NCI-H146 (cell line): ENCODE data around the gene AGRN.

ENCODE experiments used
- DNase-seq: peaks from one replicate; lab custom pipeline; 2025; lab: John Stamatoyannopoulos, UW

Gene AGRN

GRCh38 chr1:1082239-1082775, 62.4 kb downstream of the AGRN start:
- DNase-seq, result no peak

DNA sequence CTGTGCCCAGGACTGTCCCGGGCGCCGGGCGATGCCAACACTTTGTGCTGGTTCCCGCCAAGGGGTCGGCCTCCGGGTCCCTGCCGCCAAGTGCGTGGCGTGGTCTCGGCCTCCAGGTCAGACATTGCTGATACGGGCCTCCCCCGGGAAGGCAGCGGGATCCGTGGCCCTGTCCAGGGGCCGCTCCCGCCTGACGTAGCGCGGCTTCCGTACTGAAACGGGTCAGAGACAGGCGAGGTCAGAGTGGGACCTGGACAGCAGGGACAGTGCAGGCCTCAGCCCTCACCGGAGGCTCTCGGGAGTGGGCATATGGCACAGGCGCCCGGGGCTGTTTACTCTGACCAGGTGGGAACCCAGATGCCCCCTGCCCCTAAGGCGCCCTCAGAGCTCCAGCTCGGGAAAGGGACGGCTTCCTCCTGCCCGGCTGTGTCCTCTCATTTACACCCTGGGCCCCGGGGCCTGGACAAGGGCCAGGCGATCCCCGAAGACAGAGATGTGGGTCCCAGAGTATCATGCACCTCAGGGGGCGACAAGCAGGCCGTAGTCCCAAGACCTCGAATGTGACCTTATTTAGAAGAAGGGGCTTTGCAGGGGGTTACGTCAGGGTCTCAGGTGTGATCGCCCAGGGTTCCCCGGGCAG, 63.0 kb downstream of the AGRN start:
- no peak for DNase-seq

- DNase-seq, result no peak
Observed at GRCh38 chr1:1083416-1084371, 63.8 kb downstream of the AGRN start.

- no peak for DNase-seq
Observed at GRCh38 chr1:1084372-1085170, 64.7 kb downstream of the AGRN start.

- DNase-seq, result no peak
Observed at GRCh38 chr1:1085171-1085841, 65.4 kb downstream of the AGRN start.

- DNase-seq, result no peak
Observed at GRCh38 chr1:1085911-1086841, 66.3 kb downstream of the AGRN start.

- DNase-seq, result no peak
Observed at GRCh38 chr1:1086911-1087341, 67.0 kb downstream of the AGRN start.

- no peak for DNase-seq
Observed at GRCh38 chr1:1087351-1088028, 67.6 kb downstream of the AGRN start.

DNA sequence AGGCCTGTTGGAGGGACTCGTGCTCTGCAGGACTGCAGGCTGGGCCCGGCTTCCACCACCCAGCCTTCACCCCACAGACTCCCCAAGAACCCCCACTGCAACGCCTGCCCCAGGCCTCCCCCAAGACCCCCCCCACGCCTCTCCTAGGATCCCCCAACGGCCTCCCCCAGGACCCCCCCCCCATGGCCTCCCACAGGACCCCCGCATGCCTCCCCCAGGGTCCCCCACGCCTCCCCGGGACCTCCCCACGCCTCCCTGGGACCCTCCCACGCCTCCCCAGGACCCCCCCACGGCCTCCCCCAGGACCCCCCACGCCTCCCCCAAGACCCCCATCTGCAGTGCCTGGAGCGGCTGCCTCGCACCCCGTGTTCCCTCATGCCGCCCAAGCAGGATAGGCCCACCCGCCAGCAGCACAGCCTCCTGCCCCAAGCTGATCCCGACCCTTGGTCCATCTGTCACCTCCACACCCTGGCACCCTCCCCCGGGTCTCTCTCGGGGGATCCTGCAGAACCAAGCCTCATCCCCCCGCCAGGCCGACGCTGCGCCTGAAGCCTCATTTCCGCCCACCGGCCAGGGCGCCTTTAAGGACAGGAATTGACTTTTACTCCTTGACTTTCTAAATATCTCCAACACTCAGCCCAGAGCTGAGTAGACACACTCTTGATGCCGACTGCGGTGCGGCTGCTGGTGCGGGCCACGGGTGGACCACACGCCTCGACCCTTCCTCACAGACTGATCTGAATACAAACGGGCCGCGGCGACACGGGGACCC, 68.3 kb downstream of the AGRN start:
- DNase-seq, result no peak

DNA sequence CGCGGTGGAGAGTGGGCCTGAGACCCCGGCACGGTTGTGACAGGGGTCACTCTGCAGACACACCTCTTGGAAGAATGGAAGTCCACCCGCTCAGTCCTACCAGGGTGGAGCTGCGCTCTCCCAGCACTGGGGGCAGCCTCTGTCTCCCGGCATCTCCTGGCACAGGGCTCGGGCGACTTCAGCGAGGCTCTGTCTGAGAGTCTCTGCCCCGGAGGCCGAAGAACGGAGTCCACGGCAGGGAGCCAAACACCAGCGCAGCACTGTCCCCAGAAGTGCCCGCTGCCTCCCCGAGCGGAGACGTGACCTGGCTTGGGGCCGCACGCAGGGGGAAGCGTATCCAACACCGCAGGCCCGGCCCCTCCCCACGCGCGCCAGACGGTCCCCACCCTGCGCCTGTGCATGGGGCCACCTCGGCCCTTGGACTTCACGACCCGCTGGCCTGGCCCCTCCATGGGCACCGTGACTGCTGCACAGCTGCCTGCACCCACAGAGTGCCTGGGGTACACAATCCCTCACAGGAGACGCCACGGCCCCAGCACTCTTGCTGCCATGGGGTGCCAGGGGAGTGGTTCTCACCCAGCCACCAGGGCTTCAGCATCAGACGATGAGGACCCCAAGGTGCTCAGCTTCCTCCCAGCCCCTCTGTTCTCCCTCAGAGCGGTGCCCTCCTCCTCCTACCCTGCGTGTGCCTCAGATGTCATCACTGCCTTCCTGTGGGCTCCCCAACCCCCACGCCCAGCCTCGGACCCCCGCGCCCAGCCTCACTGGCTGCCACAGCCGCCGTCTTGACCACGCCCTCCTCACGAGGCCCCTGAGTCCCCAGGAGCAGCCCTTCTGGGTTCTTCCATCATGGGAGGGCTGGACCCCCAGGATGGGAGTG, 69.1 kb downstream of the AGRN start:
- no peak for DNase-seq

- no peak for DNase-seq
Observed at GRCh38 chr1:1089731-1090423, 70.0 kb downstream of the AGRN start.

DNA sequence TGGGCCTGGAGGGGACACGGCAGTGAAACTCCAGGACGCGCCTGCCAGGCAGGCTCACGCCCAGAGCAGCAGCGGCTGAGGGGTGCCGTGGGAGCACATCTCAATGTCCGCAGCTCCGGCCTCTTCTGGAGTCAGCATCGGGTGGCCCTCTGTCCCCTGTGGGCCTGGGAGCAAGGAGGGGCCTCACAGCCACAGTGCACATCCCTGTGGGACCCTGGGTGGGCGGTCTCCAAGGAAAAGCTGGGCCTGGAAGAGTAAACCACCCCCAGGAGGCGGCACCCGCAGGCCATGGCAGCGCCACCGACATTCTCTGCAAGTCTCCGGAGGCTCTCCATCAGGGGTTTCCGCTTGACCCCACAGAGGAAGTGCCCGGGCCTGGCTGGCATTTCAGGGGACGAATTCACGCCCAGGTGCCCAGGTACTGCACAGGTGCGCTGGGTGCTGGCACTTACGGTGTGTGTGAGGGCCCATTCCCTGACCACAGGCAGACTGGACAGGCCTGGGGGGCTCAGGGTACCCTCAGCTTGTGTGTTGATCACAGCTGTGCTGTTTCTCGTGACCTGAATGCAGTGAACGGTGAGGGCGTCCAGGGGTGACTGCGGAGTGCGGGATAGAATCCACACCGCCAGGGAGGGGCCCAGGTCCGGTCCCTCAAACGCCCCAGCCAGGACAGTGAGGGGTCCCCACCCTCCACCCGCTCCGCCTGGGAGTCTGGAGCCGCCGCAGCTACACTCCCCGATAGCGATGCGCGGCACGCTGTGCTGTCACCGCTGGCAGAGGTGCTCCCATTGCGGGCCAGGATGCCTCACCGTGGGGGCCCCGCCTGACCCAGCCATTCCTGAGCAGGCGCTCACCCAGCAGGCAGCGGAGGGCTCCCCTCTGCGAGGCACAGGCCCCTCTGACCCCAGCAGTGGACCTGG, 70.8 kb downstream of the AGRN start:
- no peak for DNase-seq

DNA sequence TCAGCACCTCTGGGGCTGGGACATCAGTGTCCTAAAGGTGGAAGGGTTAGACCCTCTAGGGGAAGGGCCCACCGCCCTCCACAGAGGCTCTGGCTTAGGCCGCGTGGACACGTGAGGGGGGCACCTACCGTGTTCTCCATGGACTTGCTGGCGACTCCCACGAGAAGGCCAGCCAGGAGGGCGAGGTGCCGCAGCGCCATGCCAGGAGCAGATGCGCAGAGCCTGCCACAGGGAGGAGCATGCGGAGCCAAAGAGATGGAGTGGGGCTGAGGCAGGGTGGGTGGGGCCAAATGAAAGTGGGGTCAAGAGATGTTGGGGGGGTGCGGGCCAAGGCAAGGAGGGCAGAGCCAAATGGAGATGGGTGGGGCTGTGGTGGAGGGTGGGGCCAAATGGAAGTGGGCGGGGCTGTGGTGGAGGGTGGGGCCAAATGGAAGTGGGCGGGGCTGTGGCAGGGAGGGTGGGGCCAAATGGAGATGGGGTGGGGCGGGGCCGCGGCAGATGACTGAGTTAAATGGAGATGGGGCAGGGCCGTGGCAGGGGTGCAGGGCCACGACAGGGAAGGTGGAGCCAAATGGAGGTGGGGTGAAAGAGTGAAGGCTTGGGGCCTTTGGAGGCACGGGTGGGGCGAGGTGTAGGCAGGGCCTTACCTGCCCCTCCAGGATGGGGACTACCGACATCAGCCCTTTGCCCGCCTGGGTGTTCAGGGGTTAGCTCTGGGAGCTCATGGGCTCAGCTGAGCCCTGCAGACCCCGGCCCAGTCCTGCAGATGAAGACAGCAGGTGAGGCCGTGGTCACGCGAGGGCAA, 71.6 kb downstream of the AGRN start:
- no peak for DNase-seq

DNA sequence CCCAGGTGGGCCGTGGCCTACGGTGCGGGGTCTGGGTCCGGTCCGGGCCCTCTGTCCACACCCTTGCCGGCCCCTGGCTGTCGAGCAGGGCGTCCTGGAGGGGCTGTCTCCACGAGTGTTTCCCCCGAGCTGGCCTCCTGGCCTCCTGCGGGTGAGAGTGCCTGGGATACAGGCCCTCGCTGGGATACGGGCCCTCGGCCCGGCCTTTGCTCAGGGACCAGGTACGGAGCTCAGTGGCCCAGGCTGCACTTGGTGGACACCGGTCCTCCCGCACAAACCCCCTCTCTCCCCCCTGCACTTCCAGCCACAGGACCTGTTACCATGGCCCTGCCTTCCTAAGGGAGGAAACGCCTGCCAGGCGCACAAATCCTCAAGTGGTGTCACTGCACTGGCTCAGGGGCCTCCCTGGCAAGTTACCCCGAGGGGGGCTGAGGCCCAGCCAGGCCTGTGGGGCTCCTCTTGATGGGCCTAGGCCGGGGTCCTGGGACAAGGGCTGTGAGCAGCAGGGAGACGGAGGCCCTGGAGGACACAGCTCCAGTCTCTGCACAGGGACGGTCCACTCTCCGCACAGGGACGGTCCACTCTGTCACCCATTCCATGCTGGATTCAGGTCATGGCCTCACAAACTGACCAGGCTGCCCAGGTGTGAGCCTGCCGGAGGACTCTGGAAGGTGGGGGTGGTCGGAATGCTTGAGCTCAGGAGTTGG, 72.4 kb downstream of the AGRN start:
- no peak for DNase-seq
